HG02623 (cell line): ENCODE results near the gene TSBP1.
A peak's percentile ranks its signal among the peaks of the same experiment; 100 is the strongest.

Source experiments
- ATAC-seq: cut with Tn5 transposase; IDR thresholded peaks from one replicate; pipeline ENCODE4 v1.9.1; 2021; ENCODE audit warnings: moderate library complexity; ENCODE audit not compliant: unreplicated experiment

The TSBP1 gene

GRCh38 chr6:32371803-32372202 lies at the start of gene TSBP1:
TSS of gene TSBP1 (minus strand) at chr6:32371903. CDS start at chr6:32371706, 197 bp downstream.
- no peak for ATAC-seq

- no peak for ATAC-seq
These were observed 44.3 kb upstream of the TSBP1 start for GRCh38 chr6:32416036-32416435.

GRCh38 chr6:32415521-32416019 lies 43.9 kb upstream of the TSBP1 start:
- ATAC-seq: no peak

GRCh38 chr6:32413427-32414047 lies 41.8 kb upstream of the TSBP1 start:
- ATAC-seq: no peak

- no peak for ATAC-seq
These were observed 40.0 kb upstream of the TSBP1 start for GRCh38 chr6:32411566-32412327.

GRCh38 chr6:32410906-32411305 lies 39.2 kb upstream of the TSBP1 start:
- no peak for ATAC-seq

GRCh38 chr6:32406857-32407256 lies 35.2 kb upstream of the TSBP1 start, which contains the start of gene BTNL2:
TSS of gene BTNL2 (minus strand) at chr6:32407181. CDS start at chr6:32407123, 58 bp downstream.
- no peak for ATAC-seq

GRCh38 chr6:32406197-32406596 lies 34.5 kb upstream of the TSBP1 start:
- no peak for ATAC-seq

- no peak for ATAC-seq
These were observed 34.0 kb upstream of the TSBP1 start for GRCh38 chr6:32405656-32406055.

GRCh38 chr6:32402812-32403211 lies 31.1 kb upstream of the TSBP1 start:
- ATAC-seq: no peak

GRCh38 chr6:32401284-32401963 lies 29.7 kb upstream of the TSBP1 start:
- ATAC-seq: no peak

- peak; percentile 81 for ATAC-seq
These were observed 25.7 kb upstream of the TSBP1 start for GRCh38 chr6:32397252-32397920.

GRCh38 chr6:32396028-32396427 lies 24.3 kb upstream of the TSBP1 start:
- no peak for ATAC-seq

- ATAC-seq: no peak
These were observed 22.1 kb upstream of the TSBP1 start for GRCh38 chr6:32393665-32394420.

- no peak for ATAC-seq
These were observed 19.8 kb upstream of the TSBP1 start for GRCh38 chr6:32391505-32391904.

GRCh38 chr6:32387589-32388340 lies 16.1 kb upstream of the TSBP1 start:
- no peak for ATAC-seq

GRCh38 chr6:32386040-32386439 lies 14.3 kb upstream of the TSBP1 start:
- no peak for ATAC-seq

GRCh38 chr6:32382757-32383420 lies 11.2 kb upstream of the TSBP1 start:
- no peak for ATAC-seq

- no peak for ATAC-seq
These were observed 7.8 kb upstream of the TSBP1 start for GRCh38 chr6:32379545-32379944.
